K562 (cell line): ENCODE results near the gene HNRNPLL. TPM values are rescaled to one million over a fixed set of nuclear protein-coding genes. Genes with fewer than 3 reads are reported as not detected.

Source experiments
- ETV6 ChIP-seq, 3 experiments: fragments of 150-350 bp in 1 of 3; sonication (generic) in 1 of 3; formaldehyde crosslinking in 1 of 3; IDR thresholded peaks; 2 replicates each; pipeline versions ENCODE4 v1.6.1 to v1.8.0; 2014 to 2022; ENCODE audit warnings: borderline replicate concordance in 2 of 3, low read depth in 2 of 3, antibody characterized with exemption in 1 of 3, low read length in 1 of 3, mild to moderate bottlenecking in 1 of 3, missing genetic modification reagents in 1 of 3
- MBD2 ChIP-seq: sonication (generic); IDR thresholded peaks from 2 replicates; pipeline ENCODE4 v1.6.1; 2016; ENCODE audit warnings: low read depth, borderline replicate concordance
- MXI1 ChIP-seq: IDR thresholded peaks from 2 replicates; pipeline ENCODE4 v1.6.1; 2011; ENCODE audit warnings: low read depth, mild to moderate bottlenecking, improper control_type of control experiment, low read length
- NCOA6 ChIP-seq: fragments of 450-650 bp; IDR thresholded peaks from 2 replicates; pipeline ENCODE4 v1.6.1; 2017; ENCODE audit warnings: mild to moderate bottlenecking
- NR2F6 ChIP-seq: fragments of 450-650 bp; formaldehyde crosslinking; IDR thresholded peaks from 2 replicates; pipeline ENCODE4 v1.4.0; 2020; ENCODE audit warnings: mild to moderate bottlenecking
- SMARCB1 ChIP-seq: IDR thresholded peaks from 2 replicates; pipeline ENCODE4 v1.6.1; 2011; ENCODE audit warnings: improper control_type of control experiment, low read depth; ENCODE audit not compliant: insufficient read length
- TRIM28 ChIP-seq: fragments of 450-650 bp; IDR thresholded peaks from 2 replicates; pipeline ENCODE4 v1.6.1; 2017
- ZBTB49 ChIP-seq: sonication (generic); formaldehyde crosslinking; IDR thresholded peaks from 2 replicates; pipeline ENCODE4 v1.8.0; 2022; ENCODE audit warnings: missing genetic modification reagents, mild to moderate bottlenecking, borderline replicate concordance
- ZNF175 ChIP-seq: fragments of 200-800 bp; sonication (Bioruptor generic); IDR thresholded peaks from 2 replicates; pipeline ENCODE4 v1.6.1; 2016; ENCODE audit warnings: low read depth, mild to moderate bottlenecking, missing genetic modification characterization, missing compliant biosample characterization
- polyA plus RNA-seq, 8 experiments: library from polyadenylated mRNA; depleted of rRNA in 4 of 8; stranded (reverse) in 5 of 8; unstranded in 3 of 8; fragments of >200 nt; fragmentation: Nextera tagmentation in 2 of 8; fragmentation: Illumina TruSeq in 1 of 8; extraction: Ambion mirVana in 2 of 8; extraction: Trizol in 1 of 8; gene quantifications; 2 replicates each; pipeline versions ENCODE4 v1.2.1 to v1.2.3, GENCODE V29; 2011 to 2014; ENCODE audit warnings: inconsistent platforms in 1 of 8, missing spikeins in 1 of 8
- total RNA-seq, 7 experiments: library from RNA; depleted of rRNA in 6 of 7; stranded (reverse); fragments of >200 nt in 6 of 7; fragmentation: Illumina TruSeq in 2 of 7; extraction: Trizol in 2 of 7; gene quantifications; 2 replicates each; pipeline versions ENCODE4 v1.2.1 to v1.2.3, GENCODE V29; 2011 to 2021; ENCODE audit warnings: low replicate concordance in 1 of 7
- TF ChIP-seq, protein P1 (sequence below): fragments of 250-450 bp; sonication (Bioruptor Pico); IDR thresholded peaks from 2 replicates; pipeline ENCODE4 v1.8.0; 2021; ENCODE audit warnings: borderline replicate concordance, mild to moderate bottlenecking, moderate library complexity; ENCODE audit not compliant: poor library complexity, severe bottlenecking
- TF ChIP-seq, protein P2 (sequence below): sonication (generic); formaldehyde crosslinking; IDR thresholded peaks from 2 replicates; pipeline ENCODE4 v1.4.0; 2020; ENCODE audit warnings: mild to moderate bottlenecking, missing genetic modification reagents
- TF ChIP-seq, protein P3 (sequence below), 3 experiments: fragments of 200-800 bp in 1 of 3; fragments of 250-450 bp in 1 of 3; fragments of 450-650 bp in 1 of 3; sonication (Bioruptor Pico) in 1 of 3; sonication (Bioruptor generic) in 1 of 3; formaldehyde crosslinking in 1 of 3; IDR thresholded peaks; 2 replicates each; pipeline versions ENCODE4 v1.6.1 to v1.8.0; 2016 to 2022; ENCODE audit warnings: mild to moderate bottlenecking in 2 of 3, missing genetic modification characterization in 2 of 3, missing compliant biosample characterization in 1 of 3, moderate library complexity in 1 of 3
- TF ChIP-seq, protein P4 (sequence below): fragments of 450-650 bp; formaldehyde crosslinking; conservative IDR thresholded peaks from 2 replicates; pipeline ENCODE4 v1.4.0; 2022; ENCODE audit warnings: mild to moderate bottlenecking, missing genetic modification characterization

HNRNPLL gene
- total and polyA plus RNA-seq, 9 of the 15 experiments (the other 6 are each of a cell fraction or from before 2014, with no cell fraction given), result 19.8 to 135 (median 57.8) TPM

- TF ChIP-seq ZBTB49 (CRISPR knock-in tag) (0 out of 2 replicates have a peak, but pooled peaks have one; percentile 79), MBD2 (no peak), ETV6 (IDR thresholded peaks at IDR 0.05; ENCODE audit: borderline replicate concordance in 1 of 2, low read depth in 2 of 2, low read length in 1 of 2) (no peak), ETV6 (CRISPR knock-in tag; IDR thresholded peaks at IDR 0.05; ENCODE audit: borderline replicate concordance) (peak; percentile 70; the same call in 1 of the 2 replicates), NR2F6 (CRISPR knock-in tag) (no peak), SMARCB1 (no peak), TRIM28 (no peak), ZNF175 (CRISPR knock-in tag) (no peak), MXI1 (no peak), NCOA6 (no peak)
- TF ChIP-seq, protein P1, sequence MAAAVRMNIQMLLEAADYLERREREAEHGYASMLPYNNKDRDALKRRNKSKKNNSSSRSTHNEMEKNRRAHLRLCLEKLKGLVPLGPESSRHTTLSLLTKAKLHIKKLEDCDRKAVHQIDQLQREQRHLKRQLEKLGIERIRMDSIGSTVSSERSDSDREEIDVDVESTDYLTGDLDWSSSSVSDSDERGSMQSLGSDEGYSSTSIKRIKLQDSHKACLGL (CRISPR knock-in tag), result no peak
- TF ChIP-seq, protein P2, sequence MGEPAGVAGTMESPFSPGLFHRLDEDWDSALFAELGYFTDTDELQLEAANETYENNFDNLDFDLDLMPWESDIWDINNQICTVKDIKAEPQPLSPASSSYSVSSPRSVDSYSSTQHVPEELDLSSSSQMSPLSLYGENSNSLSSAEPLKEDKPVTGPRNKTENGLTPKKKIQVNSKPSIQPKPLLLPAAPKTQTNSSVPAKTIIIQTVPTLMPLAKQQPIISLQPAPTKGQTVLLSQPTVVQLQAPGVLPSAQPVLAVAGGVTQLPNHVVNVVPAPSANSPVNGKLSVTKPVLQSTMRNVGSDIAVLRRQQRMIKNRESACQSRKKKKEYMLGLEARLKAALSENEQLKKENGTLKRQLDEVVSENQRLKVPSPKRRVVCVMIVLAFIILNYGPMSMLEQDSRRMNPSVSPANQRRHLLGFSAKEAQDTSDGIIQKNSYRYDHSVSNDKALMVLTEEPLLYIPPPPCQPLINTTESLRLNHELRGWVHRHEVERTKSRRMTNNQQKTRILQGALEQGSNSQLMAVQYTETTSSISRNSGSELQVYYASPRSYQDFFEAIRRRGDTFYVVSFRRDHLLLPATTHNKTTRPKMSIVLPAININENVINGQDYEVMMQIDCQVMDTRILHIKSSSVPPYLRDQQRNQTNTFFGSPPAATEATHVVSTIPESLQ, result no peak
- TF ChIP-seq, protein P3, sequence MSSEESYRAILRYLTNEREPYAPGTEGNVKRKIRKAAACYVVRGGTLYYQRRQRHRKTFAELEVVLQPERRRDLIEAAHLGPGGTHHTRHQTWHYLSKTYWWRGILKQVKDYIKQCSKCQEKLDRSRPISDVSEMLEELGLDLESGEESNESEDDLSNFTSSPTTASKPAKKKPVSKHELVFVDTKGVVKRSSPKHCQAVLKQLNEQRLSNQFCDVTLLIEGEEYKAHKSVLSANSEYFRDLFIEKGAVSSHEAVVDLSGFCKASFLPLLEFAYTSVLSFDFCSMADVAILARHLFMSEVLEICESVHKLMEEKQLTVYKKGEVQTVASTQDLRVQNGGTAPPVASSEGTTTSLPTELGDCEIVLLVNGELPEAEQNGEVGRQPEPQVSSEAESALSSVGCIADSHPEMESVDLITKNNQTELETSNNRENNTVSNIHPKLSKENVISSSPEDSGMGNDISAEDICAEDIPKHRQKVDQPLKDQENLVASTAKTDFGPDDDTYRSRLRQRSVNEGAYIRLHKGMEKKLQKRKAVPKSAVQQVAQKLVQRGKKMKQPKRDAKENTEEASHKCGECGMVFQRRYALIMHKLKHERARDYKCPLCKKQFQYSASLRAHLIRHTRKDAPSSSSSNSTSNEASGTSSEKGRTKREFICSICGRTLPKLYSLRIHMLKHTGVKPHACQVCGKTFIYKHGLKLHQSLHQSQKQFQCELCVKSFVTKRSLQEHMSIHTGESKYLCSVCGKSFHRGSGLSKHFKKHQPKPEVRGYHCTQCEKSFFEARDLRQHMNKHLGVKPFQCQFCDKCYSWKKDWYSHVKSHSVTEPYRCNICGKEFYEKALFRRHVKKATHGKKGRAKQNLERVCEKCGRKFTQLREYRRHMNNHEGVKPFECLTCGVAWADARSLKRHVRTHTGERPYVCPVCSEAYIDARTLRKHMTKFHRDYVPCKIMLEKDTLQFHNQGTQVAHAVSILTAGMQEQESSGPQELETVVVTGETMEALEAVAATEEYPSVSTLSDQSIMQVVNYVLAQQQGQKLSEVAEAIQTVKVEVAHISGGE (CRISPR knock-in tag; IDR thresholded peaks at IDR 0.05), result no peak
- TF ChIP-seq, protein P4, sequence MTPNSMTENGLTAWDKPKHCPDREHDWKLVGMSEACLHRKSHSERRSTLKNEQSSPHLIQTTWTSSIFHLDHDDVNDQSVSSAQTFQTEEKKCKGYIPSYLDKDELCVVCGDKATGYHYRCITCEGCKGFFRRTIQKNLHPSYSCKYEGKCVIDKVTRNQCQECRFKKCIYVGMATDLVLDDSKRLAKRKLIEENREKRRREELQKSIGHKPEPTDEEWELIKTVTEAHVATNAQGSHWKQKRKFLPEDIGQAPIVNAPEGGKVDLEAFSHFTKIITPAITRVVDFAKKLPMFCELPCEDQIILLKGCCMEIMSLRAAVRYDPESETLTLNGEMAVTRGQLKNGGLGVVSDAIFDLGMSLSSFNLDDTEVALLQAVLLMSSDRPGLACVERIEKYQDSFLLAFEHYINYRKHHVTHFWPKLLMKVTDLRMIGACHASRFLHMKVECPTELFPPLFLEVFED, result no peak
Measured at GRCh38 chr2:38603402-38604290, 918 bp upstream of the HNRNPLL start (continued).
